Common myeloid progenitor, CD34-positive (primary cell): ENCODE results near the gene GZF1.

Experiments
- CTCF ChIA-PET: fragments of 350-600 bp; sonication (Branson Sonifier 250); formaldehyde crosslinking; loops from one replicate; lab custom pipeline; 2021; ENCODE audit warnings: antibody characterized with exemption; lab: Charles Lee
- POLR2A ChIA-PET: fragments of 350-600 bp; sonication (Branson Sonifier 250); formaldehyde crosslinking; loops from one replicate; lab custom pipeline; 2021; ENCODE audit warnings: antibody characterized with exemption; lab: Charles Lee
- DNase-seq, 3 donors: peaks; one replicate each; pipeline versions ENCODE4 v3.0.0 to v3.0.0-alpha.2; 2013
- H3K27ac ChIP-seq, 2 experiments: 1 replicate in 1 of 2; 2 replicates in 1 of 2; pipeline ENCODE4 v1.7.0; 2013; ENCODE audit warnings: inconsistent platforms in 2 of 2, low read length in 2 of 2, mild to moderate bottlenecking in 2 of 2, low read depth in 1 of 2, moderate library complexity in 1 of 2; ENCODE audit not compliant: severe bottlenecking in 2 of 2, insufficient read depth in 1 of 2, poor library complexity in 1 of 2
- H3K27me3 ChIP-seq, 5 experiments: replicated peaks in 2 of 5; 1 replicate in 3 of 5; 2 replicates in 2 of 5; pipeline versions ENCODE4 v1.6.1 to v1.7.0; 2013; ENCODE audit warnings: low read length in 4 of 5, mild to moderate bottlenecking in 2 of 5, moderate library complexity in 2 of 5, inconsistent platforms in 1 of 5; ENCODE audit not compliant: insufficient read depth in 5 of 5, control insufficient read depth in 4 of 5
- H3K36me3 ChIP-seq, 4 experiments: 1 replicate in 2 of 4; 2 replicates in 2 of 4; pipeline versions ENCODE4 v1.6.1 to v1.7.0; 2013; ENCODE audit warnings: low read length in 3 of 4, control low read depth in 1 of 4, mild to moderate bottlenecking in 1 of 4; ENCODE audit not compliant: control insufficient read depth in 4 of 4, insufficient read depth in 4 of 4
- H3K4me1 ChIP-seq, 4 experiments: 1 replicate in 3 of 4; 2 replicates in 1 of 4; pipeline versions ENCODE4 v1.6.1 to v1.7.1; 2013; ENCODE audit warnings: low read length in 3 of 4, mild to moderate bottlenecking in 3 of 4, control low read depth in 1 of 4, inconsistent platforms in 1 of 4, moderate library complexity in 1 of 4; ENCODE audit not compliant: control insufficient read depth in 4 of 4, insufficient read depth in 4 of 4; ENCODE audit errors: control extremely low read depth in 1 of 4
- H3K4me3 ChIP-seq, 7 experiments: 1 replicate in 4 of 7; 2 replicates in 3 of 7; pipeline versions ENCODE4 v1.5.1 to v1.7.0; 2013; ENCODE audit warnings: mild to moderate bottlenecking in 7 of 7, low read length in 6 of 7, moderate library complexity in 6 of 7, inconsistent platforms in 2 of 7, low read depth in 2 of 7, control low read depth in 1 of 7; ENCODE audit not compliant: insufficient read depth in 4 of 7, control insufficient read depth in 1 of 7; ENCODE audit errors: extremely low read depth in 1 of 7
- H3K9me3 ChIP-seq, 5 experiments: 1 replicate in 4 of 5; 2 replicates in 1 of 5; pipeline versions ENCODE4 v1.6.1 to v1.7.1; 2013; ENCODE audit warnings: low read length in 4 of 5, mild to moderate bottlenecking in 2 of 5, inconsistent platforms in 1 of 5, low read depth in 1 of 5, moderate library complexity in 1 of 5; ENCODE audit not compliant: control insufficient read depth in 4 of 5, insufficient read depth in 2 of 5; ENCODE audit errors: control extremely low read depth in 1 of 5
- WGBS: methylation state at CpG from one replicate; pipeline ENCODE4 v1.1.5; 2013; ENCODE audit not compliant: insufficient coverage; 5-methylcytosine and 5-hydroxymethylcytosine counted together

The GZF1 gene

GRCh38 chr20:23371496-23371895 lies 9.5 kb downstream of the GZF1 start:
- Histone ChIP-seq H3K4me1 (peaks cover 0 to 6% (median 2%) of the 10 kb centered on the region in 4 experiments), H3K9me3 (peaks cover 0 to 8% (median 0%) of the 10 kb centered on the region in 5 experiments), H3K36me3 (peaks cover 25 to 88% (median 63%) of the 10 kb centered on the region in 4 experiments), H3K27me3 (no peaks in the 10 kb centered on the region), H3K27ac (no peak overlapping the region), H3K4me3 (no peak overlapping the region)
- DNase-seq, result no peak
- CTCF ChIA-PET, result interaction anchor here (0.7 to 1.2 kb wide), 2 partner anchors 13 to 16 kb away, joined by 3 to 4 read pairs; no protein-coding TSS in a partner anchor
- POLR2A ChIA-PET, result no interaction called here
- 100% methylated on average over 1 of the region's 4 CpGs for WGBS

GRCh38 chr20:23374441-23374840 lies 12.5 kb downstream of the GZF1 start:
- DNase-seq, result no peak
- no peak overlapping the region for H3K4me3 ChIP-seq
- peaks cover 0 to 8% (median 0%) of the 10 kb centered on the region in 5 experiments for H3K9me3 ChIP-seq
- H3K27me3 ChIP-seq, result no peaks in the 10 kb centered on the region
- H3K27ac ChIP-seq, result no peak overlapping the region
- H3K36me3 ChIP-seq, result peaks cover 29 to 86% (median 68%) of the 10 kb centered on the region in 4 experiments
- H3K4me1 ChIP-seq, result no peaks in the 10 kb centered on the region
- ChIA-PET CTCF (interaction anchor here (0.7 to 1.6 kb wide), 3 partner anchors 26 to 36 kb away, joined by 3 to 7 read pairs (median 4); no protein-coding TSS in a partner anchor), POLR2A (no interaction called here)
- 92% methylated on average over 2 of the region's 5 CpGs for WGBS

GRCh38 chr20:23375827-23376226 lies 13.8 kb downstream of the GZF1 start:
- Histone ChIP-seq H3K4me3 (no peak overlapping the region), H3K36me3 (peaks cover 21 to 80% (median 57%) of the 10 kb centered on the region in 4 experiments), H3K27me3 (no peaks in the 10 kb centered on the region), H3K27ac (no peak overlapping the region), H3K4me1 (no peaks in the 10 kb centered on the region), H3K9me3 (peaks cover 0 to 8% (median 0%) of the 10 kb centered on the region in 5 experiments)
- DNase-seq, result no peak
- ChIA-PET POLR2A (no interaction called here), CTCF (interaction anchor here (1.5 to 1.6 kb wide), 2 partner anchors 24 to 32 kb away, joined by 3 to 7 read pairs; no protein-coding TSS in a partner anchor)
- WGBS, result 98% methylated on average over 4 of the region's 5 CpGs

GRCh38 chr20:23379772-23380171 lies 17.8 kb downstream of the GZF1 start:
- H3K4me3 ChIP-seq, result no peak overlapping the region
- H3K27ac ChIP-seq, result no peak overlapping the region
- H3K36me3 ChIP-seq, result peaks cover 18 to 58% (median 34%) of the 10 kb centered on the region in 4 experiments
- CTCF ChIA-PET, result interaction anchor here (1.1 to 1.3 kb wide), 5 partner anchors 10 to 42 kb away, joined by 3 to 4 read pairs (median 3); partner anchors contain the start of gene NAPB
- H3K4me1 ChIP-seq, result peaks cover 4 to 18% (median 14%) of the 10 kb centered on the region in 4 experiments
- peaks cover 0 to 15% (median 2%) of the 10 kb centered on the region in 5 experiments for H3K9me3 ChIP-seq
- no peak for DNase-seq
- POLR2A ChIA-PET, result no interaction called here
- no peaks in the 10 kb centered on the region for H3K27me3 ChIP-seq

- Histone ChIP-seq H3K4me1 (peaks cover 4 to 18% (median 14%) of the 10 kb centered on the region in 4 experiments), H3K36me3 (peaks cover 7 to 42% (median 22%) of the 10 kb centered on the region in 4 experiments), H3K27me3 (no peaks in the 10 kb centered on the region), H3K27ac (peak overlapping the region; percentile 6 to 40), H3K9me3 (peaks cover 0 to 7% (median 2%) of the 10 kb centered on the region in 5 experiments), H3K4me3 (peak overlapping the region in 1 of 7 experiments; percentile 42)
- POLR2A ChIA-PET, result interaction anchor here (1.3 kb wide), 1 partner anchor 38 kb away, joined by 6 read pairs; no protein-coding TSS in a partner anchor
- DNase-seq, result peak in 2 of 3 donors; percentile 76 to 84
- CTCF ChIA-PET, result interaction anchor here (0.9 to 1.7 kb wide), 3 partner anchors 9 to 35 kb away, joined by 3 to 4 read pairs (median 4); no protein-coding TSS in a partner anchor
These were observed 19.9 kb downstream of the GZF1 start for GRCh38 chr20:23381876-23382275.

DNA sequence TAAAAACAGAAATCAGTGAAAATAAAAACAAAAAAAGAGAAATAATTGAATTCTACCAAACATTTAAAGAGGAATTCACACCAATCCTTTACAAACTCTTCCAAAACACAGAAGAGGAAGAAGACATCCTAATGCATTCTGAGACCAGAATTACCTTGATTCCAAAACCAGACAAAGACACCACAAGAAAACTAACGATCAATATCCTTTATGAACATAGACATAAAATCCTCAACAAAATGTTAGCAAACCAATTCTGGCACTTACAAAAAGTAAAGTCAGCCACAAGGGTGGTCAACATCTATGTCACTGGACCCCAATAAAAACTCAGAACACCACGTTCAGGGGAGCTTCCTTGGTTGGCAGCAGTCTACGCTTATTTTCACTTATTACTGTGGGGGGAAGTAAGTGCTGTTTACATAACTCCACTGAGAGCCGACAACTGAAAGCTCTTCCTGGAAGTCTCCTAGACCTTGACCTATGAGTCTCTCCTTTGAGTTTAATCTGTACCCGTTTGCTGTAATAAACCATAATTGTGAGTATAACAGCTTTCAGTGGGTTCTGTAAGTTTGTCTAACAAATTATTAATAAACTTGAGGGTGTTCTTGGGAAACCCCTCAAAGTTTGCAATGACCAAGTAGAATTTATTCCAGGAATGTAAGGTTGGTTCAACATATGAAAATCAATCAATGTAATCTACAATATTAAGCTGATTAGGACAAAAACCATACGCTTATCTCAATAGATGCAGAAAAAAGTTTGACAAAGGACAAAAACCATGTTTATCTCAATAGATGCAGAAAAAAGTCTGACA lies 24.5 kb downstream of the GZF1 start:
- POLR2A ChIA-PET, result interaction anchor here (0.6 kb wide), 1 partner anchor 29 kb away, joined by 3 read pairs; no protein-coding TSS in a partner anchor
- CTCF ChIA-PET, result interaction anchor here (1.9 kb wide), 1 partner anchor 13 kb away, joined by 5 read pairs; no protein-coding TSS in a partner anchor

More for the DNA sequence above, 24.5 kb downstream of the GZF1 start:
- DNase-seq, result no peak
- no peak overlapping the region for H3K4me3 ChIP-seq
- 100% methylated on average over 1 of the region's 6 CpGs for WGBS
- H3K4me1 ChIP-seq, result peaks cover 4 to 17% (median 12%) of the 10 kb centered on the region in 4 experiments
- H3K36me3 ChIP-seq, result peaks cover 10 to 56% (median 27%) of the 10 kb centered on the region in 4 experiments
- H3K27ac ChIP-seq, result no peak overlapping the region
- H3K27me3 ChIP-seq, result no peaks in the 10 kb centered on the region
- H3K9me3 ChIP-seq, result peaks cover 0 to 11% (median 5%) of the 10 kb centered on the region in 5 experiments
